NCI-H748 (cell line): Measurements from ENCODE around the gene SCN3A.
A peak's percentile ranks its signal among the peaks of the same experiment; 100 is the strongest.

Experiments used
- DNase-seq: peaks from one replicate; lab custom pipeline; 2025; ENCODE audit not compliant: unreplicated experiment; lab: John Stamatoyannopoulos, UW

SCN3A gene

GRCh38 chr2:165113414-165113813, 90.4 kb downstream of the SCN3A start:
- no peak for DNase-seq

GRCh38 chr2:165112789-165113188, 91.1 kb downstream of the SCN3A start:
- DNase-seq: no peak

- DNase-seq: no peak
These were observed 91.7 kb downstream of the SCN3A start for GRCh38 chr2:165112133-165112573.

GRCh38 chr2:165110394-165110793, 93.5 kb downstream of the SCN3A start:
- DNase-seq: no peak

GRCh38 chr2:165109915-165110314, 93.9 kb downstream of the SCN3A start:
- DNase-seq: no peak

- DNase-seq: no peak
These were observed 97.9 kb downstream of the SCN3A start for GRCh38 chr2:165105926-165106325.

- no peak for DNase-seq
These were observed 115.6 kb downstream of the SCN3A start for GRCh38 chr2:165087933-165088901.

- DNase-seq: no peak
These were observed 117.5 kb downstream of the SCN3A start for GRCh38 chr2:165086337-165086736.

- no peak for DNase-seq
These were observed 120.5 kb downstream of the SCN3A start for GRCh38 chr2:165083326-165083725.

- no peak for DNase-seq
These were observed 121.4 kb downstream of the SCN3A start for GRCh38 chr2:165082479-165082878.

- DNase-seq: no peak
These were observed 122.6 kb downstream of the SCN3A start for GRCh38 chr2:165081276-165081675.

GRCh38 chr2:165079432-165079831, 124.4 kb downstream of the SCN3A start:
- no peak for DNase-seq

- no peak for DNase-seq
These were observed 124.9 kb downstream of the SCN3A start for GRCh38 chr2:165078913-165079312.

GRCh38 chr2:165074884-165075283, 129.0 kb downstream of the SCN3A start:
- DNase-seq: no peak

- DNase-seq: no peak
These were observed 129.5 kb downstream of the SCN3A start for GRCh38 chr2:165074323-165074722.

GRCh38 chr2:165070076-165070475, 133.8 kb downstream of the SCN3A start:
- no peak for DNase-seq

- DNase-seq: no peak
These were observed 134.7 kb downstream of the SCN3A start for GRCh38 chr2:165069151-165069550.

GRCh38 chr2:165068487-165068757, 135.4 kb downstream of the SCN3A start:
- DNase-seq: no peak

- peak; percentile 98 for DNase-seq
These were observed 136.0 kb downstream of the SCN3A start for GRCh38 chr2:165067643-165068486.

- DNase-seq: no peak
These were observed 139.1 kb downstream of the SCN3A start for GRCh38 chr2:165064743-165065142.

- DNase-seq: no peak
These were observed 143.4 kb downstream of the SCN3A start for GRCh38 chr2:165060411-165060810.
